OCI-LY3 (cell line): Measurements from ENCODE around the gene AKR1C3.

Experiments used
- H2AFZ ChIP-seq: fragments of 200-600, 300-600 bp; shearing (Covaris generic); 2 replicates; pipeline ENCODE4 v1.6.0; 2014; ENCODE audit warnings: antibody characterized with exemption, low read depth, low read length
- H3K27ac ChIP-seq: fragments of 200-600, 300-600 bp; sonication (generic); 2 replicates; pipeline ENCODE4 v1.5.1; 2014; ENCODE audit warnings: mild to moderate bottlenecking, low read length, moderate library complexity, mixed read lengths
- H3K27me3 ChIP-seq: fragments of 200-600, 300-600 bp; sonication (generic); 2 replicates; pipeline ENCODE4 v1.6.1; 2014; ENCODE audit warnings: low read depth, low read length, mixed read lengths
- H3K36me3 ChIP-seq: fragments of 200-600, 300-600 bp; sonication (generic); replicated peaks from 2 replicates; pipeline ENCODE3; 2014; ENCODE audit warnings: low read depth, low read length, mixed read lengths
- H3K4me1 ChIP-seq: fragments of 300-600, 200-600 bp; sonication (generic); 2 replicates; pipeline ENCODE4 v1.6.1; 2014; ENCODE audit warnings: low read length, mixed read lengths
- H3K4me2 ChIP-seq: fragments of 200-600, 300-600 bp; sonication (generic); 2 replicates; pipeline ENCODE4 v1.6.1; 2014; ENCODE audit warnings: low read length, mixed read lengths
- H3K4me3 ChIP-seq: fragments of 300-600, 200-600 bp; sonication (generic); 2 replicates; pipeline ENCODE4 v1.5.1; 2014; ENCODE audit warnings: antibody characterized with exemption, mild to moderate bottlenecking, low read length, moderate library complexity
- H3K79me2 ChIP-seq: fragments of 300-600, 200-600 bp; shearing (Covaris generic); 2 replicates; pipeline ENCODE4 v1.6.1; 2014; ENCODE audit warnings: mild to moderate bottlenecking, low read length, mixed read lengths
- H3K9ac ChIP-seq: fragments of 300-600, 200-600 bp; shearing (Covaris generic); 2 replicates; pipeline ENCODE4 v1.6.0; 2014; ENCODE audit warnings: mild to moderate bottlenecking, low read length, moderate library complexity
- H3K9me3 ChIP-seq: fragments of 200-600, 300-600 bp; shearing (Covaris generic); 2 replicates; pipeline ENCODE4 v1.6.1; 2014; ENCODE audit warnings: low read length, mixed read lengths; ENCODE audit not compliant: insufficient read depth
- H4K20me1 ChIP-seq: fragments of 200-600, 300-600 bp; sonication (generic); 2 replicates; pipeline ENCODE4 v1.6.1; 2016; ENCODE audit warnings: low read length, mixed read lengths; ENCODE audit not compliant: insufficient read depth
- CTCF ChIP-seq: fragments of 200-600, 300-600 bp; sonication (generic); IDR thresholded peaks from 2 replicates; pipeline ENCODE4 v1.5.1; 2014; ENCODE audit warnings: antibody characterized with exemption, low read length, low read depth
- EZH2phosphoT487 ChIP-seq: fragments of 200-600 bp; shearing (Covaris generic); IDR thresholded peaks from 2 replicates; pipeline ENCODE4 v1.6.1; 2018; ENCODE audit warnings: antibody characterized with exemption, mixed run types, low read depth

Gene AKR1C3

GRCh38 chr10:5068274-5068984, 25.8 kb upstream of the AKR1C3 start:
- Histone ChIP-seq H2AFZ (no peak overlapping the region), H3K27ac (no peak overlapping the region), H3K4me3 (no peak overlapping the region), H3K4me1 (peaks cover 11% of the 10 kb centered on the region), H4K20me1 (no peaks in the 10 kb centered on the region), H3K27me3 (no peaks in the 10 kb centered on the region), H3K4me2 (no peak overlapping the region), H3K9ac (no peak overlapping the region), H3K36me3 (no peaks in the 10 kb centered on the region), H3K79me2 (no peaks in the 10 kb centered on the region), H3K9me3 (no peaks in the 10 kb centered on the region)
- TF ChIP-seq CTCF: no peak
- no peak for TF ChIP-seq EZH2phosphoT487

DNA sequence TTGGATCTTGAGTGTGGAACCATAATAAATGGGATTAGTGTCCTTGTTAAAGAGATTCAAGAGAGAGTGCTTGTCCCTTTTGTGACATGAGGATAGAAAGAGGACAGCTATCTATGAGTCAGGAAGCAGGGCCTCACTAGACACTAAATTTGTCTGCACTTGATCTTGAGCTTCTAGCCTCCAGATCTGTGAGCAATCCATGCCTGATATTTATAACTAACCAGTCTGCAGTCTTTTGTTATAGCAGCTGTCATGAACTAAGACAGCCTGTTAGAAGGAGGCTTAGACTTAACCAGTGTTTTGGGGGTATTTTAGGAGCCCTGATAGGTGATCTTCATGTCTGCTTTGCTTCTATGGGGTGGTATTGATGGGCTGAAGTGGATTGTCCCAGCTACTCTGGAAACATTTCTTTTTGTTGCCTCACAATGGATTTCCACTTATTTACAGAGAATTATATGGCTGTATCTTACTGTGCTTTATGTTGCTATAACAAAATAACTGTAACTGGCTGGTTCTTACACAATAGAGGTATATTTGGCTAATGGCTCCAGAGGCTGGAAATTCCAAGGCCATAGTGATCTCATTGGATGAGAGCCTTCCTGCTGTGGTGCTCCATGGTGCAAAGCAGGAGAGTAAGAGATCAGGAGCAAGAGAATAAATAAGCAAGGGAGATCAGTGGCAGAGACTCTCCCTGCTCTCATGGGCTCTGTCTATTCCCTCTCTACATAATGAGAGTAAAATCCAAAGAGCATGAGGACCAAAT, 23.4 kb upstream of the AKR1C3 start:
- H3K79me2 ChIP-seq: no peaks in the 10 kb centered on the region
- no peak overlapping the region for H3K9ac ChIP-seq
- H3K4me1 ChIP-seq: no peaks in the 10 kb centered on the region
- H4K20me1 ChIP-seq: no peaks in the 10 kb centered on the region
- H2AFZ ChIP-seq: no peak overlapping the region
- H3K27ac ChIP-seq: no peak overlapping the region
- no peak overlapping the region for H3K4me3 ChIP-seq
- H3K36me3 ChIP-seq: no peaks in the 10 kb centered on the region
- TF ChIP-seq CTCF (no peak), EZH2phosphoT487 (no peak)
- no peaks in the 10 kb centered on the region for H3K9me3 ChIP-seq
- H3K27me3 ChIP-seq: no peaks in the 10 kb centered on the region
- no peak overlapping the region for H3K4me2 ChIP-seq

DNA sequence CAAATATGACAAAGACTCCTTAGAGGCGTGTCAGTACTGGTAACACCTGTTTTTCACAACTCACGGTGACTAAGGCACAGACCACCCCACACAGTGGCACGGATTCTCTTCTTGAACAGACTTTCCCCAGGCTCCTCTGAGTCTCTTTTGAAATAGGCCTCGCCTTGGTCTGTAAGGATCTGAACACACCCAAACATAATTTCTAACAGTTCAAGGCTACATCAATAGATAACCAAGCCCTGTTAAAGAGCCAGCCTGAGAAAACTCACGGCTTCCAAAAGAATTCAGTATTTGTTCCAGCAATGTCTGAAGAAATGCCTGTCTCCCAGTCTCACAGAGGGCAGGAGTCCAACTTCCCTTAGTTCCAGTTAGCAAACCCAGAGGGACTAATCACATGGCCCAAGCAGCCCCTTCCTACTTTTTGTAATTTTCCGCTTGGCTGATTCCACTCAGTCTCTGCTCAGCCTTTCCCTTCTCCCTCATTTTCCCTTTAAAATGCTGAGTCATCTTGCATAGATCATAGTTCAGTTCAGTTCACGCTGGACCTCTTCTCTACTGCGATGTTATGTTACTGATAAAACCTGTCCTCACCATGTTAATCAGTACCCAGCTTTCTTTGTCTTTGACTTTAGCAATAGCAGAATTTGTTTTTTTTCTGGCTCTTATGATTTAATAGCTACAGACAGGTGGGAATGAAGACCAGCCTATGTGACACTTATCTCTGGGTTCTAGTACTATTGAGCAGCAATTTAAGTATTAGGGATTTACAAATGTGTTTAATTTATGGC, 22.6 kb upstream of the AKR1C3 start:
- Histone ChIP-seq H3K9me3 (no peaks in the 10 kb centered on the region), H3K27ac (no peak overlapping the region), H3K4me1 (no peaks in the 10 kb centered on the region), H3K36me3 (no peaks in the 10 kb centered on the region), H3K4me2 (no peak overlapping the region), H2AFZ (no peak overlapping the region), H3K4me3 (no peak overlapping the region), H3K27me3 (no peaks in the 10 kb centered on the region), H3K9ac (no peak overlapping the region), H3K79me2 (no peaks in the 10 kb centered on the region), H4K20me1 (no peaks in the 10 kb centered on the region)
- TF ChIP-seq EZH2phosphoT487: no peak
- no peak for TF ChIP-seq CTCF

DNA sequence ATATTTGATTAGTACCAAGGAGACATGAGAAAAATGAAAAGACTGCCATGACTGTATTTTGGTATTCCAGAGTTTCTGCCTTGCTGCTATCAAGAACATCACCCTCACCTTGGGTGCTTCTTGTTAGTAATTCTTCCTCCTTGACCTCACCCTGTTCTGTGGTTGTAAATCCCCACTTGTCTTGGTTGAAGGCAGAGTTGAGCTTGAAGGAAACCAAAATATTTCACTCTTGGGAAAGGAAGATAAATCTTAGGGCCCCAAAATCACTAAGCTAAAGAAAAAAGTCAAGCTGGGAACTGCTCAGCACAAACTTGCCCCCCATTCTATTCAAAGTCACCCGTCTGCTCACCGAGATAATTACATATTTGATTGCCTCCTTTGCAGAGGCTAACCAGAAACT, 20.6 kb upstream of the AKR1C3 start:
- Histone ChIP-seq H3K27me3 (no peaks in the 10 kb centered on the region), H3K4me1 (no peaks in the 10 kb centered on the region), H3K79me2 (no peaks in the 10 kb centered on the region), H3K9me3 (no peaks in the 10 kb centered on the region), H3K4me3 (no peak overlapping the region), H3K36me3 (no peaks in the 10 kb centered on the region), H3K27ac (no peak overlapping the region), H3K4me2 (no peak overlapping the region), H2AFZ (no peak overlapping the region), H4K20me1 (no peaks in the 10 kb centered on the region), H3K9ac (no peak overlapping the region)
- TF ChIP-seq EZH2phosphoT487 (no peak), CTCF (no peak)
